HCEC 1CT (cell line): ENCODE measurements around the gene MANBA.
"Not testable (repeated sequence)": the region's sequence is repeated elsewhere in the genome, so short reads cannot be mapped to it uniquely, and the experiment has no call there.

Source experiments
- DNase-seq: peaks from one replicate; pipeline ENCODE4 v3.0.0-alpha.2; 2017

Gene MANBA

GRCh38 chr4:102761296-102761701 lies 531 bp upstream of the MANBA start:
- no peak for DNase-seq

GRCh38 chr4:102759831-102760644 lies 730 bp downstream of the MANBA start:
- DNase-seq: peak; percentile 22

DNA sequence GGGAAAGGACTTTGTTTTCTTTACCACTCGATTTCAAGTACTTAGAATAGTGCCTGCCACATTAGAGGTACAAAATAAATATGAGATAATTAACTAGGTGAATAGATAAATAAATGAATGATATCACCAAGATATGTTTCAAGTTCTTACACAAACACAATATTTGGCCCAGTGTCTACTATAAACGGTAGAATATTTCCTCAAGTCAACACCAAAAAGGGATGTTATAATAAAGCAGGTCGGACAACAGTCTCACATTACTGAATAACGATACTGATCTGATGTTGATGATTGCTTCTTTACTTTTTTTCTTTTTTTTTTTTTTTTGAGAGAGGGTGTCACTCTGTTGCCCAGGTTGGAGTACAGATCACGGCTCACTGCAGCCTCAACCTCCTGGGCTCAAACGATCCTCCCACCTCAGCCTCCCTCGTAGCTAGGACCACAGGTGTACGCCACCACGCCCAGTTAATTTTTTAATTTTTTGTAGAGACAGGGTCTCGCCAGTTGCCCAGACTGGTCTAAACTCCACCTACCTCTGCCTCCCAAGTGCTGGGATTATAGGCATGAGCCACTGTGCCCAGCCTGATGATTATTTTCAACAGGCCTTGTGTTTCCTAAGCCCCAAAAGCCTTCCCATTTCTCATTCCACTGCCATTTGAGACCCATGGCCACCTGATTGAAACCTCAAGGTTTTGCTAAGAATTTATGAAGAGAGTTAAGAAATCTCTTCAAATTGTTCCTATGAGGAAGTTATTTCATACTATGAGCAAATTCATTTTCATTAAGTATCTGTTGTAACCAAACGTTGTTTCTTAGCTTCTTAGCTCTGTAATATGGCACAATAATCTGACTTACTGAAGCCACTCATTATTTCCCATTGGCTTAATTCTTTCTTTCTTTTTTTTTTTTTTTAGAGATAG lies 2.3 kb downstream of the MANBA start:
- DNase-seq: no peak

DNA sequence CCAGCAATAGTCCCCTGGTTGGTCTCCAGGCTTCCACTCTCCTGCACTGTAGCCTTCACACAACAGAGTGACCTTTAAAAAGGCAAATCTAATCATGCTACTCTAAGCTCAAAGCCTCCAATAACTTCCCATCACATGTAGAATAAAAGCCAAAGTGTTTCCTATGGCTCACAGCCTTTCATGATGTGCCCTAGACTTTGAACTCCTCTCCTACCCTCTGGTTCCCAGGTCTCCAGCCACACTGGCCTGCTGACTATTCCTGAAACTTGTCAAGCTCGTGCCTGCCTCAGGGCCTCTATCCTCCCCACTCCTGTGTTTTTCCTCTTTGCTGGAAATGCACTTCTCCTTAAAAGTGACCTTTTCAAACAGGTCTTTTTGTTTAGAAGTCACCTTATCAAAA lies 3.1 kb downstream of the MANBA start:
- no peak for DNase-seq

DNA sequence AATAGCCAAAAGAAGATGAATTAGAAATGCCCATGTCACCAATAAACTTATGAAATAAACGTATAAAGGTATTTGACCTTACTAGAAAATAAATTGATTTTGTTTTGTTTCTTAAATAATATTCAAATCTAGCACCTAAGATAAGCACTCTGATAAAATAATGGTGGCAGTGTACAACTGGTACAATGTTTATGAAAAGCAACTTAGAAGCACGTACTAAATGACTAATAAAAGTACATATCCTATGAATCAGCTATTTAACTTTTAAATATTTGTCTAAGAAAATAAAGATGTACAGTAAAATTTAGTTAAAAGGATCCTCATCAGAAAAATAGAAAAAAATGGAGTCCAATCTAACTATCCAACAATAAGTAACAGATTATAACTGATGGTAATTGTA lies 6.7 kb downstream of the MANBA start:
- peak; percentile 18 for DNase-seq

DNA sequence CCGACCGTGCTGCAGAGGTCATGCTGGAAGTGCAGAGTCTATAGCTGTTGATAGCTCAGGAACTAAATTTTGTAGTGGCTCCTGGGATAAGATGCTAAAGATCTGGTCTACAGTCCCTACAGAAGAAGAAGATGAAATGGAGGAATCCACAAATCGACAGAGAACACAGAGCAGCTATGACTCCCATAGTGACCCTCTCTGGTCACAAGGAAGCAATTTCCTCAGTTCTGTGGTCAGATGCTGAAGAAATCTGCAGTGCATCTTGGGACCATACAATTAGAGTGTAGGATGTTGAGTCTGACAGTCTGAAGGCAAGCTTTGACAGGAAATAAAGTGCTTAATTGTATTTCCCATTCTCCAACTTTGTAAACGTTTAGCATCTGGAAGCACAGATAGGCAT lies 8.8 kb downstream of the MANBA start:
- DNase-seq: no peak

DNA sequence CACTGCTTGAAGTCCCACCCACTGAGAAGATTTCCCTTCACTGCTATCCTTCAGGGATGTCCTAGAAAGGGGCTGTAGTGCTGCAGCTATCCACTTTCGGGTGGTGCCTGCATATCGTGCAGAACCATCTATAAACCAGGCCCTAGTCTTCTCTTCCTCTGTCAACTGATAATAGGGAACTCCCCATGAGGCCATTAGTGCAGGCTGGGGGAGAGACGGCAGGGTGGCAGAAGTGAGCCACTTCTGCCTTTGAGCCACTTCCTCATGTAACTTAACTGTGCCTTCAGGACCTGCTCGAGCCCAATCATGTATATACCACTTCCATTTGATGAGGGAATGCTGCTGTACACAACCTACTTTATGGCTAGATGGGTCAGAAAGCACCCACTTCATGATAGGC lies 17.4 kb downstream of the MANBA start:
- DNase-seq: not testable (repeated sequence)

- DNase-seq: not testable (repeated sequence)
Observed at GRCh38 chr4:102738802-102739201, 22.0 kb downstream of the MANBA start.

GRCh38 chr4:102736636-102737549 lies 23.9 kb downstream of the MANBA start:
- no peak for DNase-seq

GRCh38 chr4:102735582-102735981 lies 25.2 kb downstream of the MANBA start:
- DNase-seq: no peak

GRCh38 chr4:102734591-102735385 lies 26.0 kb downstream of the MANBA start:
- peak; percentile 41 for DNase-seq

DNA sequence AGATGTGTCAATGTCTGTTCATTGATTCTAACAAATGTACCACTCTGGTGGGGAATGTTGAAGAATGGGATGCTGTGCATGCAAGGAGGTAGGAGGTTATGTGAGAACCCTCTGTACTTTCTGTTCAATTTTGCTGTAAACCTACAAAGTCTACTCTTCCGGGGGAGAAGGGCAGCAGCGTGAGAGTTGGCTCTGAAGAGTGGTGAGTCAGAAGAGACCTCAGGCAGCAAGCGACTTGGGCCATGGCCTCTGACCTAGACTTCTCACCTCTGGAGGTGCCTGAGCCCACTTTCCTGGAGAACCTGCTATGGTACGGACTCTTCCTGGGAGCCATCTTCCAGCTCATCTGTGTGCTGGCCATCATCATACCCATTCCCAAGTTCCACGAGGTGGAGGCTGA lies 26.7 kb downstream of the MANBA start:
- DNase-seq: no peak

GRCh38 chr4:102733084-102733483 lies 27.7 kb downstream of the MANBA start:
- DNase-seq: no peak

DNA sequence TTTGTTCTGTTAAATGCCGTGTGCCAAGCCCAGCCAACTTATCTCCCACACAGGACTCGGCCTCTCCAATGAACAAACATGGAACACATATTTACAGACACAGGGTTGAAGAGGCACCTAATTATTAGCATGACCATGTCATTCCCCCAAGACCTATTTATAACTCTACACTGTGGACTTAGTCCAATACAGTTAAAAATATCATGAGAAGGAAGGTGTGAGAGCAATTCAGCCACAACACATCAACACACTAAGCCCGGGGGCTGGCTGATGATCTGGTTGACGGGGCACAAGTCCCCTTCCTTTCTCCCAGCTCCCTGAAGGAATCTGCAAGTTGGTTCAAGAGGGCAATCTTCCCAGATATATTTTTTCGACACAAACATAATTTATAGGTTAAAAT lies 28.1 kb downstream of the MANBA start:
- DNase-seq: no peak

- DNase-seq: no peak
Observed at GRCh38 chr4:102730968-102731533, 29.7 kb downstream of the MANBA start.

DNA sequence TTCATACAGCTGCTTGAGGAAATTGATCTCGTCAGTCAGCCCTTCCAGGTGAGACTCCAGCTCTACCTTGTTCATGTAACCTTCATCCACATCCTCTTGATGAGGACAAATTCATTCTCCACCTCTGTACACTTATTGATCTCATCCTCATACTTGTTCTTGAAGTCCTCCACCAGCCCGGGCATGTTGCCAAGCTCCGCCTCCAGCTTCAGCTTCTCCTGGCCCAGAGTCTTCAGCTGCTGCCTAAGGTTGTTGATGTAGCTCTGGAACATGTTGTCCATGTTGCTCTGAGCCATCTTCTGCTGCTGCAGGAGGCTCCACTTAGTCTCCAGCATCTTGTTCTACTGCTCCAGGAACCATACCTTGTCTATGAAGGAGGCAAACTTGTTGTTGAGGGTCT lies 31.3 kb downstream of the MANBA start:
- DNase-seq: not testable (repeated sequence)

- DNase-seq: not testable (repeated sequence)
Observed at GRCh38 chr4:102726919-102727318, 33.8 kb downstream of the MANBA start.

DNA sequence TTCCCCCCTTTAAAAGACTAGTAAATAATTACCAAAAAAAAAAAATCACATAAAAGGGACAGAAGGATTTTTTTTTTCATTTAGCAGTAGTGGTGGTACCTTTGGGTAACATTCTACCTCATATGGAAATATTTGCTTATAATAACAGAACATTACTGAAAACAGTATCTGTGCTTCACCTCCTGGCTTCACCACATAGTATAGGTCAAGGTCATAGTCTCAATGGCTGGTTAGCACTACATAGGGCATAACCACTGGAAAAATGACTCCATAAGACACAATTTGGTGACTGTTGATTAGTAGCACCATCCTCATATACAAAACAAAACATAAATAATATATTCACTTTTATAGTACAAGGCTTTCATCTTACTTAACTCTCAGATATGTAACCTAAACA lies 34.7 kb downstream of the MANBA start:
- no peak for DNase-seq

DNA sequence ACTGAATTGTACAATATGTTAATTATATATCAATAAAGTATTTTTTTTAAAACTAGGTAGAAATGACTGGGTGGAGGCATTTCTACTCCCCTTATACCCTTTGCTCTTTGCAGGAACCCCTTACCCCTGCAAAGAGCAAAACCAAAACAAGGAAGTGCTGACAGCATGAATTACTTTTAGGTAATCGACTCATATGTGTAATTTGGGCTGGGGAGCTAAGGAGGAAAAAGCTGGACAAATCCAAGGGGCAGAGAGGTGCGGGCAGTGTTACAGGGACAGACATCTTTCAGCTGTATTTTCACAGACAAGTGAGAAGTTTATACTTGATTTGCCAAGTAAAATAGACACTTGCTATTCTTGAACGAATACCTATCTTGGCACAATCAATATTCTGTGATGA lies 35.5 kb downstream of the MANBA start:
- no peak for DNase-seq

DNA sequence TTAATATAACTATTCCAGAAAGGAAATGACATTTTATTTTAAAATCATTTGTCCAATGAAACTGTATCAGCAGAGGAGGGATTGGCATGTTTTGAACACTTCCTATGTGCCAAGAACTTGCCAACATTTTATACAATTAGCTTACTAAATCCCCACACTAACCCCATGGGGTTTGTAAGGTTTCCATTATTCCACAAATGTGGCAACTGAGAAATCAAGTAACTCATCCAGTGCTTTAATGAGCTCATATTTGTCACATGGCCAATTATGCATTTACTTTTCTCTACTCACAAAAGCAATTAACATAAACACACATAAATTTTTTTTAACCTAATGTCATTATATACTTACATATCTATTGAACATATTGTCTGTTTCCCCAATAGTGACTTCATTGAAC lies 37.3 kb downstream of the MANBA start:
- DNase-seq: no peak

- DNase-seq: no peak
Observed at GRCh38 chr4:102722740-102723139, 38.0 kb downstream of the MANBA start.
